MM.1S (cell line): Measurements from ENCODE around the gene TSPEAR.

ENCODE experiments used
- DNase-seq: peaks from one replicate; pipeline ENCODE4 v3.0.0-alpha.2; 2015
- H2AFZ ChIP-seq: fragments of 300-600 bp; sonication (generic); 2 replicates; pipeline ENCODE4 v1.6.0; 2016; ENCODE audit warnings: antibody characterized with exemption, low read length
- H3F3A ChIP-seq: fragments of 300-600 bp; sonication (generic); 2 replicates; pipeline ENCODE4 v1.6.1; 2016; ENCODE audit warnings: mild to moderate bottlenecking, antibody characterized with exemption, low read length, moderate library complexity, mixed read lengths; ENCODE audit not compliant: insufficient read depth
- H3K27ac ChIP-seq: fragments of 300-600 bp; sonication (generic); 2 replicates; pipeline ENCODE4 v1.5.1; 2016; ENCODE audit warnings: mild to moderate bottlenecking, low read length
- H3K27me3 ChIP-seq: fragments of 300-600 bp; sonication (generic); replicated peaks from 2 replicates; pipeline ENCODE4 v1.6.0; 2016; ENCODE audit warnings: low read length; ENCODE audit not compliant: insufficient read depth
- H3K36me3 ChIP-seq: fragments of 300-600 bp; sonication (generic); replicated peaks from 2 replicates; pipeline ENCODE4 v1.6.1; 2016; ENCODE audit warnings: mild to moderate bottlenecking, low read length, mixed read lengths; ENCODE audit not compliant: insufficient read depth
- H3K4me1 ChIP-seq: fragments of 300-600 bp; sonication (generic); 2 replicates; pipeline ENCODE4 v1.6.1; 2016; ENCODE audit warnings: low read length, mixed read lengths
- H3K4me2 ChIP-seq: fragments of 300-600 bp; sonication (generic); 2 replicates; pipeline ENCODE4 v1.6.0; 2016; ENCODE audit warnings: low read depth, low read length
- H3K4me3 ChIP-seq: fragments of 300-600 bp; sonication (generic); 2 replicates; pipeline ENCODE4 v1.5.1; 2016; ENCODE audit warnings: low read length, mixed read lengths
- H3K79me2 ChIP-seq: fragments of 300-600 bp; sonication (generic); 2 replicates; pipeline ENCODE4 v1.6.1; 2016; ENCODE audit warnings: mixed run types, low read length, mixed read lengths
- H3K9ac ChIP-seq: fragments of 300-600 bp; sonication (generic); 2 replicates; pipeline ENCODE4 v1.6.1; 2016; ENCODE audit warnings: low read length, mixed read lengths
- H3K9me2 ChIP-seq: fragments of 300-600 bp; sonication (generic); replicated peaks from 2 replicates; pipeline ENCODE4 v1.6.1; 2016; ENCODE audit warnings: mild to moderate bottlenecking, low read length, mixed read lengths; ENCODE audit not compliant: insufficient read depth
- H3K9me3 ChIP-seq: fragments of 300-600 bp; sonication (generic); replicated peaks from 2 replicates; pipeline ENCODE4 v1.6.1; 2016; ENCODE audit warnings: mild to moderate bottlenecking, low read length, mixed read lengths; ENCODE audit not compliant: insufficient read depth
- H4K20me1 ChIP-seq: fragments of 300-600 bp; sonication (generic); 2 replicates; pipeline ENCODE4 v1.6.1; 2016; ENCODE audit warnings: mild to moderate bottlenecking, low read length, moderate library complexity, mixed read lengths; ENCODE audit not compliant: insufficient read depth
- CTCF ChIP-seq: fragments of 300-600 bp; sonication (generic); IDR thresholded peaks from 2 replicates; pipeline ENCODE4 v1.5.1; 2016; ENCODE audit warnings: antibody characterized with exemption, low read length, mixed read lengths
- EZH2 ChIP-seq: fragments of 300-600 bp; sonication (generic); optimal IDR thresholded peaks from 2 replicates; pipeline ENCODE3; 2017; ENCODE audit warnings: low read depth, mild to moderate bottlenecking, antibody characterized with exemption, low read length, mixed read lengths
- EZH2phosphoT487 ChIP-seq: fragments of 300-600 bp; sonication (generic); IDR thresholded peaks from 2 replicates; pipeline ENCODE4 v1.6.1; 2018; ENCODE audit warnings: antibody characterized with exemption, low read length

Gene TSPEAR

GRCh38 chr21:44533121-44533890, 178.1 kb downstream of the TSPEAR start:
- DNase-seq, result no peak
- H3K9ac ChIP-seq, result no peak overlapping the region
- H3K4me2 ChIP-seq, result no peak overlapping the region
- no peaks in the 10 kb centered on the region for H3K79me2 ChIP-seq
- no peaks in the 10 kb centered on the region for H3K9me2 ChIP-seq
- no peaks in the 10 kb centered on the region for H3K9me3 ChIP-seq
- no peak overlapping the region for H3K4me3 ChIP-seq
- no peaks in the 10 kb centered on the region for H3F3A ChIP-seq
- no peak overlapping the region for H3K27ac ChIP-seq
- H3K4me1 ChIP-seq, result no peaks in the 10 kb centered on the region
- no peaks in the 10 kb centered on the region for H4K20me1 ChIP-seq
- H3K36me3 ChIP-seq, result no peaks in the 10 kb centered on the region
- H3K27me3 ChIP-seq, result peaks cover 92% of the 10 kb centered on the region
- no peak overlapping the region for H2AFZ ChIP-seq
- TF ChIP-seq CTCF (no peak), EZH2 (no peak), EZH2phosphoT487 (no peak)

DNA sequence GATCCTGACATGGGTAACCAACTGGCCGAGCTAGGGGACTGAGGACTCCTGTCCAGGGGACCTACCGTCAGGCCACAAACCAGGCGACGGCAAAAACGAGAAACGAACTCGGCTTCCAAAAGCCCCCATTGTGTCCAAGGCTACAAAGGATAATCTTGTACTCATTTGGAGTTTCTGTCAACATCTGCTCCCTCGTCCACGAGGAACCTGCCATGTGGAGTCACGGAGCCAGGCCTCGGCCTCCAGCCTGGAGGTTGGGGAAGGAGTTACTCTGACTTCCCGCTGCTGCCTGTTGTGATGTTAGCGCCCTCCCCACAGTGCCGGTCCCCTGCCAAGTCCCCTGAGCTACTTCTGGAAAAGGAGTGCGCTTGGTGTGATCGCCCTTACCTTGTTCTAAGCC, 178.7 kb downstream of the TSPEAR start:
- no peak for DNase-seq
- Histone ChIP-seq H3K4me2 (no peak overlapping the region), H3K27me3 (peaks cover 92% of the 10 kb centered on the region), H3K4me1 (no peaks in the 10 kb centered on the region), H3K36me3 (no peaks in the 10 kb centered on the region), H3F3A (no peaks in the 10 kb centered on the region), H3K27ac (no peak overlapping the region), H3K9me3 (no peaks in the 10 kb centered on the region), H3K79me2 (no peaks in the 10 kb centered on the region), H3K4me3 (no peak overlapping the region), H4K20me1 (no peaks in the 10 kb centered on the region), H3K9me2 (no peaks in the 10 kb centered on the region), H2AFZ (no peak overlapping the region), H3K9ac (no peak overlapping the region)
- TF ChIP-seq EZH2phosphoT487 (no peak), CTCF (no peak), EZH2 (no peak)

GRCh38 chr21:44531606-44532564, 179.5 kb downstream of the TSPEAR start:
- no peak overlapping the region for H3K4me2 ChIP-seq
- H3K9me3 ChIP-seq, result no peaks in the 10 kb centered on the region

More at GRCh38 chr21:44531606-44532564, 179.5 kb downstream of the TSPEAR start:
- H3K79me2 ChIP-seq, result no peaks in the 10 kb centered on the region
- TF ChIP-seq EZH2phosphoT487, result no peak
- TF ChIP-seq CTCF, result no peak
- no peak for TF ChIP-seq EZH2
- H3K9me2 ChIP-seq, result no peaks in the 10 kb centered on the region
- H3K4me3 ChIP-seq, result no peak overlapping the region
- H3K27ac ChIP-seq, result no peak overlapping the region
- no peaks in the 10 kb centered on the region for H3F3A ChIP-seq
- H2AFZ ChIP-seq, result no peak overlapping the region
- peaks cover 92% of the 10 kb centered on the region for H3K27me3 ChIP-seq
- H3K36me3 ChIP-seq, result no peaks in the 10 kb centered on the region
- no peak for DNase-seq
- no peak overlapping the region for H3K9ac ChIP-seq
- H3K4me1 ChIP-seq, result no peaks in the 10 kb centered on the region
- no peaks in the 10 kb centered on the region for H4K20me1 ChIP-seq
